Measurements from ENCODE around the gene GLE1. TPM values are rescaled to one million over a fixed set of nuclear protein-coding genes. Genes with fewer than 3 reads are reported as not detected.

GLE1 gene
- total RNA-seq, 1 experiment from 2014 or later = 52.3 TPM

DNA sequence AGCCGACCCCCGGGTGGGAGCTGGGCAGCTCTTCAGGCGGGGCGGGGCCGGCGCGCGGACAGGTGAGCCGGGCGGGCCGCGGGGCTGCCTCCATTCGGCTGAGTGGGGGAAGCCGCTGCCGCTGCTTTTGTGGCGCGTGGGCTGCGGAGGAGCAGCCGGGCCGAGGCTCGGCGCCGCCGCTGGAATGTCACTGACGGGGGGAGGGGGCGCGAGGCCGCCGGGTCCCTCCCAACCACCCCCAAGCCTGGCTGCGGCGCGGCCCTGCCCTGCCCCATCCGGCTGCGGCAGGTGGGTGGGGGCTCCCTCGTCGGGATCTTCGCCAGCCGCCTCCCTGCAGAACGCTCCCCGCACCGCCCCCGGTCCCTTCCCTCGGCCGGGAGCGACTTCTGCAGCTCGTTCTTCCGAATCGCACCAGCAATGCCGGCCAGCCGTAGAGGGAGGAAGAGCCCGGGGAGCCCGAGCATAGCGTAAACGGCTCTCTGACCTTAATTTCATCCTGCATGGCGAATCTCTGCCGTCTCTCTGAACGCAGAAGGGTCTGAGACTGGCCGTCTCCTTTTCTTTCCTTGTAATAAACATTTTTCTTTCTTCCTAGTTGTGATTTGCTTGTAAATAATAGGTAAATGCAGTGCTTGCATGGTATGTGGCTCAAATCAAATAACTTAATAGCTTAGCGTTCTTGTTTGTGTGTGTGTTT is 48.4 kb downstream of the GLE1 start:
- intact Hi-C loops (cut with micrococcal nuclease; ENCODE audit: unreplicated experiment) = loop anchor here (5.0 kb wide), 1 partner anchor 134 kb away; the partner anchor contains the start of gene SET
- TF ChIP-seq CTCF (conservative IDR thresholded peaks at IDR 0.05; ENCODE audit: low read depth, low read length) (no peak), EZH2 (IDR thresholded peaks at IDR 0.05; ENCODE audit: borderline replicate concordance, low read depth, low read length, poor library complexity, severe bottlenecking) (no peak)

DNA sequence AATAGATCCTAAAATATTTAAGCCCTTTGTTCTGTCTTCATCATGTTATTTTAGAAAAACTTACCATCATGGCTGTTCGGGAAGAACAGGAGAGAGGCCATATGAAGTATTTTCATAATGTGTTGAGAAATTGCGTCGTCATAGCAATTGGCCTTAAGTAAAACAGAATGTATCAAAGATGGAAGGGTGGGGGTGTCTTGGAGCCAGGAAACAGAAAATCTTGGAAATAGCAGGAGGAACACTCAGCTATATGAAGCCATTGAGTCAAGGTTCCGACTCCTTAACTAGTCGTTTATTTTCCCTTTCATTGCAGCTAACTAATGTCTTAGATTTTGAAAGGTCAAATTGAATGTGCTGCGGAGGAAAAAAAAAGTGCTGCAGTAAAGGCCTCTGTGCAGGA is 49.2 kb downstream of the GLE1 start:
- POLR2A ChIA-PET (ENCODE audit: low non-redundant PET) = interaction anchor here (1.5 kb wide), 1 partner anchor 296 kb away, joined by 4 read pairs; no protein-coding TSS in a partner anchor
- Histone ChIP-seq H3K27ac (ENCODE audit: low read depth, low read length, poor library complexity, severe bottlenecking) (peak overlapping the region; percentile 85), H3K4me3 (ENCODE audit: low read depth, low read length, poor library complexity, severe bottlenecking) (peak overlapping the region; percentile 95), H3K4me1 (ENCODE audit: insufficient read depth, low read length, poor library complexity, severe bottlenecking) (peaks cover 66% of the 10 kb centered on the region), H3K36me3 (ENCODE audit: insufficient read depth, low read length, poor library complexity, severe bottlenecking) (no peaks in the 10 kb centered on the region), H3K27me3 (replicated peaks; ENCODE audit: insufficient read depth, low read depth, low read length, poor library complexity) (no peaks in the 10 kb centered on the region), H3K9me3 (ENCODE audit: low read depth, low read length, poor library complexity, severe bottlenecking) (no peaks in the 10 kb centered on the region)
- BruUV-seq (replicated peaks) = TSS peak; percentile 51
- TF ChIP-seq EZH2 (IDR thresholded peaks at IDR 0.05; ENCODE audit: borderline replicate concordance, low read depth, low read length, poor library complexity, severe bottlenecking) = no peak
- TF ChIP-seq CTCF (conservative IDR thresholded peaks at IDR 0.05; ENCODE audit: low read depth, low read length) = no peak
- intact Hi-C loops (cut with micrococcal nuclease; ENCODE audit: unreplicated experiment) = loop anchor here (5.0 kb wide), 1 partner anchor 134 kb away; the partner anchor contains the start of gene SET
- CTCF ChIA-PET = no interaction called here
- DNase-seq (ENCODE audit: low spot score) = peak; percentile 51

More for the DNA sequence above, 48.4 kb downstream of the GLE1 start:
- POLR2A ChIA-PET (ENCODE audit: low non-redundant PET) = interaction anchor here (0.9 to 1.5 kb wide), 2 partner anchors 10 to 295 kb away, joined by 3 to 4 read pairs; no protein-coding TSS in a partner anchor
- CTCF ChIA-PET = interaction anchor here (0.5 to 0.6 kb wide), 2 partner anchors 57 to 252 kb away, joined by 5 to 6 read pairs; no protein-coding TSS in a partner anchor
- peak overlapping the region; percentile 85 for H3K27ac ChIP-seq (ENCODE audit: low read depth, low read length, poor library complexity, severe bottlenecking)
- H3K4me1 ChIP-seq (ENCODE audit: insufficient read depth, low read length, poor library complexity, severe bottlenecking) = peaks cover 58% of the 10 kb centered on the region
- peak overlapping the region; percentile 95 for H3K4me3 ChIP-seq (ENCODE audit: low read depth, low read length, poor library complexity, severe bottlenecking)
- DNase-seq (ENCODE audit: low spot score) = peak; percentile 59
- no peaks in the 10 kb centered on the region for H3K9me3 ChIP-seq (ENCODE audit: low read depth, low read length, poor library complexity, severe bottlenecking)
- no peaks in the 10 kb centered on the region for H3K27me3 ChIP-seq (replicated peaks; ENCODE audit: insufficient read depth, low read depth, low read length, poor library complexity)
- BruUV-seq (replicated peaks) = no TSS peak
- no peaks in the 10 kb centered on the region for H3K36me3 ChIP-seq (ENCODE audit: insufficient read depth, low read length, poor library complexity, severe bottlenecking)

DNA sequence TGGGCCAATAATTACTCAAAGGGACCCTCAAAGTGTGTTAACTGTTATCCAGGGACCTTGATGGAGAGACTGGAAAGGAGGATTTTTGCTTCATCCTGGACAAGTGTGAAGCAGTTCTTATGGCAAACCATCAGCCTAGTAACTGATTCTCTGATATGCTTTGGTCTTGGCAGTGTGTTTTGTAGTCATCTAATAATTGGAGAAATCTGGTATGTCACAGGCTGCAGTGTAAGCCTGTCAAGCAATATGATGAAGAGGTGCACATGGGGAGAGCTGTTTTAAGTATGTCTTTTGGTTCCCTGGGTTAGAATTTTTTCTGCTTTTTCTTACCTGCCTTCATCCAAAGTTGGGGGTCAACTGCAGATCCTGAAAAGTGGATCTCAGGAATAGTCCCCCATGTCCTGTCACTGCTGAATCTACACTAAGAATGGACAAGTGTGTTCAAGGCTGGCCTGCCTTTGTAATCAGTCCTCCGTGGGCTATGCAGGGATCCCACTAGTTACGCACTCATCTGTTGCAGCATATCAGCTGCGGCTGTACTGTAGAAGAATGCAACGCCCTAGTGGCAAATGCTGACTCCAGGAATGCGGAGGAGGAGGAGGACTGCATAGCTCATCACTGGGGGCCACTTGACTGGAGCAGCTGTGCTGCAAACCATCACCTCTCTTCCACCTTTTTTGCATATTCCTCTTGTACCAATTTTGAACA is 49.8 kb downstream of the GLE1 start:
- no peak for TF ChIP-seq CTCF (conservative IDR thresholded peaks at IDR 0.05; ENCODE audit: low read depth, low read length)
- TF ChIP-seq EZH2 (IDR thresholded peaks at IDR 0.05; ENCODE audit: borderline replicate concordance, low read depth, low read length, poor library complexity, severe bottlenecking) = no peak
- intact Hi-C loops (cut with micrococcal nuclease; ENCODE audit: unreplicated experiment) = loop anchor here (5.0 kb wide), 1 partner anchor 133 kb away; the partner anchor contains the start of gene SET
- H3K36me3 ChIP-seq (ENCODE audit: insufficient read depth, low read length, poor library complexity, severe bottlenecking) = no peaks in the 10 kb centered on the region
- peak overlapping the region; percentile 85 for H3K27ac ChIP-seq (ENCODE audit: low read depth, low read length, poor library complexity, severe bottlenecking)
- peak overlapping the region; percentile 95 for H3K4me3 ChIP-seq (ENCODE audit: low read depth, low read length, poor library complexity, severe bottlenecking)
- DNase-seq (ENCODE audit: low spot score) = peak; percentile 78
- no peaks in the 10 kb centered on the region for H3K27me3 ChIP-seq (replicated peaks; ENCODE audit: insufficient read depth, low read depth, low read length, poor library complexity)
- H3K4me1 ChIP-seq (ENCODE audit: insufficient read depth, low read length, poor library complexity, severe bottlenecking) = peaks cover 72% of the 10 kb centered on the region
- BruUV-seq (replicated peaks) = no TSS peak
- H3K9me3 ChIP-seq (ENCODE audit: low read depth, low read length, poor library complexity, severe bottlenecking) = no peaks in the 10 kb centered on the region
- CTCF ChIA-PET = no interaction called here
- POLR2A ChIA-PET (ENCODE audit: low non-redundant PET) = interaction anchor here (1.5 kb wide), 1 partner anchor 297 kb away, joined by 4 read pairs; no protein-coding TSS in a partner anchor
